A204.1 (cell line): ENCODE data around the gene DOCK11.

Source experiments
- FAIRE-seq: peaks from 2 replicates; lab custom pipeline; 2012; peaks lifted over from hg19 to GRCh38; lab: Jason Lieb, UNC

DOCK11 gene

DNA sequence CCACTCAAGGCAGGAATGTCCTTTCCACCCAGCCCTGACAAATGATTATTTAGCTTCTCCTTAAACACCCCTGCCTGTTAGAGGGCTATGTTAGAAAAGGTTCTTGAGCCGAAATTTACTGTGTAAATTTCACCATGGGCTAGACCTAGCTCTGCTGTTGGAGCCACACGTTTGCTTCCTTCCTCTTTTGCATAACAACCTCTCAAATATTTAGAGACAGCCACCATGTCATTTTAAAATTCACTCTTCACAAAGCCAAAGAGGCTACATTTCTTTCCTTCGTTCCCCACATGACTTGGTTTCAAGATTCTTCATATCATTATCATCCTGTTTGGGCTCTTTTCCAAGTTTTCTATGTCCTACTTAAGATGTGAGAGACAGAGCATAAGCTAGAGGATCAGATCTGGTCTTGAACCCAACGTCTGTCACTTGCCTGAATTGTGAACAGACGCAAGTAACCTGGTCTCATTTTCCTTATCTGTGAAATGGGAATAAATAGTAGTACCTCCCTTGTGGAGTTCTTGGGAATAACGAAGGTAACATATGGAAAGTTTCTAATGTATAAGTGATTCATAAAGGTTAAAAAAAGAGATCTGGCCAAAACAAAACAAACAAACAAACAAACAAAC is 6.7 kb downstream of the DOCK11 start:
- no peak for FAIRE-seq

- FAIRE-seq, result no peak
These were observed 7.8 kb downstream of the DOCK11 start for GRCh38 chrX:118503260-118504041.

DNA sequence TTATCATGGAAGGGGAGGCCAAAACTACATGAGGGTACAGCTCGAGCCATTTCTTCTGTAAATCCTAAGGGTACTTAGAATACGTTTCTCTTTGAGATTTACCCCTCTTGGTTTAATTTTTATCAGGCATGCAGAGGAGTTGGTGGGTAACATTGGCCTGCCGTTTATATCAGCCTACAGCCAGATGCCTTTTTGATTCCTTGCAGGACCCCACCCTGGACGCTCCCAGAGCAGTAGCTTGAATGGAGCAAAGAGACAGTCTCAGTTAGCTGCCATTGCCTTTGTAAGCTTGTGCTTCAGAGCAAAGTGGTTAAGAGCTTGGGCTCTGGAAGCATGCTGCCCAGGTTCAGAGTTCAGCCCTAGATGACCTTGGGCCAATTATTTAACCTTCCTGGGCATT is 9.0 kb downstream of the DOCK11 start:
- no peak for FAIRE-seq

- FAIRE-seq, result no peak
These were observed 11.3 kb downstream of the DOCK11 start for GRCh38 chrX:118506805-118507480.

- FAIRE-seq, result no peak
These were observed 12.2 kb downstream of the DOCK11 start for GRCh38 chrX:118507766-118508165.

GRCh38 chrX:118508221-118508620 is 12.6 kb downstream of the DOCK11 start:
- FAIRE-seq, result no peak

DNA sequence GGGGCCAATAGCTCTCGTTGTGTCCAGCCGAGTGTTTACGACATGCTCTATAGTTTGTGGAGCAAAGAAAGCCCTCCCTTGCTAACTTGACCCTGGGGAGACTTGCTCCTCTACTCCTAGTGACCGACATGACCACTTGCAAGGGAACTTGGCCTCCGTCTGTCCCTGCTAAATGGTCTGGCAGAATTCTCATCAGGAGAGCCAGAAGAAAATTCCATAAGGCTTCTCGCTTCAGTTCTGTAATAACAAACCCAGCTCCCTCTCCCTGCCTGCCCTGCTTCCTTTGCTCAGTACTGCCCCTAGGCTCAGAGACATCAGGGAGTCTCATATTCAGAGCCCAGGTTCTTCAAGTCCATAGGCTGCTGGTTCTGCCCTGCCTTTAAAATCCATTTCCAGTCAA is 13.0 kb downstream of the DOCK11 start:
- FAIRE-seq, result no peak

- FAIRE-seq, result no peak
These were observed 14.5 kb downstream of the DOCK11 start for GRCh38 chrX:118510111-118510510.

GRCh38 chrX:118513120-118513898 is 17.7 kb downstream of the DOCK11 start:
- no peak for FAIRE-seq

- no peak for FAIRE-seq
These were observed 24.0 kb downstream of the DOCK11 start for GRCh38 chrX:118519411-118520215.

- FAIRE-seq, result no peak
These were observed 24.9 kb downstream of the DOCK11 start for GRCh38 chrX:118520216-118521206.

DNA sequence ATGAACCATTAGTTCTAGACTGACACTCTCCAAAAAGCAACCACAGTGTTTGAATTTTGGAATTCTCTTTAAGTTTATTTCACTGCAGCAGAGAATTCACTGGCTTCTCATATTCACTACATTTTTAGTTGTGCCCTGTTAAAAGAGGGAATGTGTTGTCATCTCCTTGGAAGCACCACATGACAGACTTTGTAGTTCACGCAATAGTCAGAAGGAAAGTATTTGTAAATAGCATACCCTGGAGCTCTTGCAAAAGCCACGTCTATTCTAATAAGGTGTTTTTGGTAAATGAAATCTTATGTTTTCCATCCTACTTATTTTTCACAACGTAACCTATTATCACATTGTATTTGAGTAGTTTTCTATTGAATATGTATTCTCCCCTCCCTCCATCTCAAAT is 25.8 kb downstream of the DOCK11 start:
- FAIRE-seq, result no peak

- no peak for FAIRE-seq
These were observed 26.8 kb downstream of the DOCK11 start for GRCh38 chrX:118522230-118522926.

GRCh38 chrX:118523920-118524319 is 28.3 kb downstream of the DOCK11 start:
- no peak for FAIRE-seq

GRCh38 chrX:118524344-118524743 is 28.7 kb downstream of the DOCK11 start:
- no peak for FAIRE-seq

DNA sequence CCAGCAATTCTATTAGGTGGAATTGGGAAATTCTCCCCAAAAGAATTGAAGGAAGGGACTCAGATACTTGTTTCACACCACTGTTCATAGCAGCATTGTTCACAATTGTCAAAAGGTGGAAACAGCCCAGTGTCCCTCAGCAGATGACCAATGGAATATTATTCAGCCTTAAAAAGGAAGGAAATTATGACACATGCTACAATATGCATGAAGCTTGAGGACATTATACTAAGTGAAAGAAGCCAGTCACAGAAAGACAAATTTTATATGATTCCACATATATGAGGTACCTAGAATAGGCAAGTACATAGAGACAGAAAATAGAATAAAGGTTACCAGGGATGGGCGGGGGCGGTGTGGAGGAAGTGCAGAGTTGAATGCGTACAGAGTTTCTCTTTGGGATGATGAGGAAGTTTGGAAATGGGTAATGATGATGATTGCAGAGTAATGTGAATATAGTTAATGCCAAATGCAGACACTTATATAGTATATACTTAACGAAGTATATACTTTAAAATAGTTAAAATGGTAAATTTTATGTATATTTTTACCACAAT is 29.6 kb downstream of the DOCK11 start:
- no peak for FAIRE-seq

DNA sequence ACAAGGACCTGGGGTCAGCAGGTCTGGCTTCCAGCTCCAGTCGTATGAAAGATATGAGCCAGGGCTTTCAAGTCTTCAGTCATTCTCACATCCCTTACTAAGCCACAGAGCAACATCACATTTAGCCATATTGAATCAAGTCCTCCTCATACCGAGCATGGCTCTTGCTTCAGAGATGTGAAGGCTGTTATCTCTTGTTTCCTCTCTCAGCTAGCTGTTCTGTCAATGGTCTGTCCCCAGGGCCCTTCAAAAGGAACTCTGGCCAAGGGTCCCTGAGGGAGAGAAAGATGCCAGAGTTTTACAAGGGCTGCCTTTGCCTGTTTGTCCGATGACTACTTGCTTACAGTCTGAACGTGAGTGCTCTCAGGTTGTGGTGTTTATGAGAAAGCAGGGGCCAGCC is 30.5 kb downstream of the DOCK11 start:
- FAIRE-seq, result no peak

DNA sequence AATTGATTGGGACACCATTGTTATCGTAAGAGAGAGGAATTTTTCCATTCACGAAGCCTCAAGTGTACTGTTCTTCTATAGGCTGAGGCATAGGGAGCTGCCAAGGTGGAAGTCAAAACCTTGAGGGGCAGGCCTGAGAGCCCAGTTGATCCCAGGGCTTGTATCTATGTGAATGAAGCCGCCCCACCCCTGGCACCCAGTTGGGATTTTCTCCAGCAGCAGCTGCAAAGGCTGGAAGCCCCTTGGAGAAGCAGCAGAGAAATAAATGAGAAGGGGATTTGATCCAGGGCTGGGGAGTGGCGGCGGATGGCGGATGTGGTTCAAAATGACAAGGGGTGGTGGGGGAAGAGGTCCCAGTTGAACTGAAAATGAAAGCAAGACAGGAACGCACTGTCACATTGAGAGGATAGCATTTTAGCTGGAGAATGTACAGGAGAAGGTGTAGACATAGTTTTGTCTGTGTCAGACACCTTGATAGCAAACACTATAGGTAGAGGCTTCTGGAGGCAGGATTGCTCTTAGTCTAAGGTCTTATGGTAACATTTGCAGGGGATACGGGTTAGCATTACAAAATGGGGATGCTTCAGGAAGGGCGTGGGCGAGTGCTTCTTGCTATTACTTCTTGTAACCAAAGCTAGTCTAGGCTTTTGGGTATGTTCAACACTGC is 32.6 kb downstream of the DOCK11 start:
- FAIRE-seq, result no peak
